Measurements from ENCODE around the gene CFAP77.

Gene CFAP77

DNA sequence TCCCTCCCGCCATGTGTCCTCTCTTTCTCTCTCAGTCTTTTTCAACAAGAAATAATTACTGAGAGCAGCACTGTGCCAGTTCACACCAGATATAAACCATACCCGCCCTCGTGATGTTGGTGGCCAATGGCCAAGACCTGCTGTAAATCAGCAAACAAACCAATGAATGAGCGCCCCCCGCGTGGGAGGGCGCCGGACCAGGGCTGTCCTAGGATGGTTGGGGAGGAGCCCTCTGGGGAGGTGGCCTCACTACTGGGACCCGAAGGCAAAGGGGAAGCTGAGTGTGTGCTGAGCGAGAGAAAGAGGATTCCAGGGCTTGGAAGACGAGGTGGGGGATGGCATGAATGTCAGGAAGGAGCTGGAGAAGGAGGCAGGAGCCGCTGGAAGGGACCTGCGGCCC is 121.2 kb downstream of the CFAP77 start:
- TF ChIP-seq, protein P1, sequence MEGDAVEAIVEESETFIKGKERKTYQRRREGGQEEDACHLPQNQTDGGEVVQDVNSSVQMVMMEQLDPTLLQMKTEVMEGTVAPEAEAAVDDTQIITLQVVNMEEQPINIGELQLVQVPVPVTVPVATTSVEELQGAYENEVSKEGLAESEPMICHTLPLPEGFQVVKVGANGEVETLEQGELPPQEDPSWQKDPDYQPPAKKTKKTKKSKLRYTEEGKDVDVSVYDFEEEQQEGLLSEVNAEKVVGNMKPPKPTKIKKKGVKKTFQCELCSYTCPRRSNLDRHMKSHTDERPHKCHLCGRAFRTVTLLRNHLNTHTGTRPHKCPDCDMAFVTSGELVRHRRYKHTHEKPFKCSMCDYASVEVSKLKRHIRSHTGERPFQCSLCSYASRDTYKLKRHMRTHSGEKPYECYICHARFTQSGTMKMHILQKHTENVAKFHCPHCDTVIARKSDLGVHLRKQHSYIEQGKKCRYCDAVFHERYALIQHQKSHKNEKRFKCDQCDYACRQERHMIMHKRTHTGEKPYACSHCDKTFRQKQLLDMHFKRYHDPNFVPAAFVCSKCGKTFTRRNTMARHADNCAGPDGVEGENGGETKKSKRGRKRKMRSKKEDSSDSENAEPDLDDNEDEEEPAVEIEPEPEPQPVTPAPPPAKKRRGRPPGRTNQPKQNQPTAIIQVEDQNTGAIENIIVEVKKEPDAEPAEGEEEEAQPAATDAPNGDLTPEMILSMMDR (IDR thresholded peaks at IDR 0.05; ENCODE audit: low read length, missing control alignments), result no peak
- no peak for DNase-seq (ENCODE audit: low read depth)
- no peak overlapping the region for H3K4me3 ChIP-seq (replicated peaks; ENCODE audit: low read depth, low read length)

DNA sequence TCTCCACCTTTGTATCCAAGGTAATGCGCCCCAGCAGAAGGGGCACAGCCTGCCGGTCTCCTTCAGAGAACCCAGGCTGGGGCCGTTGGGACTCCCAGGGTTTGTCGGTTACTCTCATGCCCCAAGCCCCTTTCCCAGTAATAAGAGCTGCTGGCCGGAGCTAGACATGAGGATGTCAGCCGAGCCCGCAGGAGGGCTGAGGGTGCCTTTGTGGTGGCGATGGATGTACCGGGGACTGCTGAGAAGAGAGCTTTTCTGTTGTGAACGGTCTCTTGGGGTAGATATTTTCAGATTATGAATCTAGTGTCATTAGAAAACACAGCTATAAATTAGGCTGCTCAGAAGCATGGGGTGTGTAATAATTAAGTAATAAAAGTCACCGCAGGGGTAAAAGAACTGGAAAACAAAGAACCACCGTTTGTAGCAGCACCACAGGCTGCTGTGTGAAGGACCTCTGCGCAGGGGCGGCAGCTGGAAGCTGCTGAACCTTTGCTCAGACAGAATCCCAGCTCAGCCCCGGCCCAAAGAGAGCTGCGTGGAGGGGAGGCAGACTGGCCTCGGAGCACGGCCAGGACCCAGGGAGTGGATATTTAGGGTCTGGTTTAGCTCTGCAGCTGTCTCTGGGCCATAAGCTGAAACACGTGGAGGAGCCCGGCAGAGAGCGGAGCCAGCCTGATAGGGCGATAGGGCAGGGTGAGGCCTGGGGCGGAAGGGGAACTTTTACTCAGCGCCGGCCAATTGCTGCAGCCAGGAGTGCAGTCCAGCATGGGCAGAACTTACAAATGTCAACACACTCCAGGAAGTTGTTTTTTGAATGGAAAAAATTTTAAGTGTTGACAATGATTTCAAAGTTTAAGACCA is 121.9 kb downstream of the CFAP77 start:
- TF ChIP-seq, protein P1 (IDR thresholded peaks at IDR 0.05; ENCODE audit: low read length, missing control alignments), result no peak
- H3K4me3 ChIP-seq (replicated peaks; ENCODE audit: low read depth, low read length), result no peak overlapping the region
- DNase-seq (ENCODE audit: low read depth), result no peak

DNA sequence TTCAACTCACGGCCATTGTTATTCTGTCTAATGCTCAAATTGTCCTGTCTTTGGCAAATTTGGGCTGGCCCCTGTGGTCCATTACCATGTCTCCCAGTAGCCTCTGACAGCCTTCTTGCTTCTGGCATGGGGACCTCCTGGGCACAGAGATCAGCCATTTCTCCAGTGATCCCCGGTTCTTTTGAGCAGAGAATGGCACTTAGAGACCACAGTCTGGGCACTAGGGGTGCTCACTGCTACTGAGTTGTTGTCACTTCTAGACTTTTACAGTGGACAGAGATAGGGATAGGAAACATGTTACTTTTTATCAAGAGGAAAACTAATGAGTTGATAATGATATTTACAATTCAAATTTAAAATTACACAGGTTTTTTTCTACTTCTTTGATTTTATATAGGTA is 124.8 kb downstream of the CFAP77 start:
- DNase-seq (ENCODE audit: low read depth), result no peak
- H3K4me3 ChIP-seq (replicated peaks; ENCODE audit: low read depth, low read length), result no peak overlapping the region
- TF ChIP-seq, protein P1 (IDR thresholded peaks at IDR 0.05; ENCODE audit: low read length, missing control alignments), result no peak

DNA sequence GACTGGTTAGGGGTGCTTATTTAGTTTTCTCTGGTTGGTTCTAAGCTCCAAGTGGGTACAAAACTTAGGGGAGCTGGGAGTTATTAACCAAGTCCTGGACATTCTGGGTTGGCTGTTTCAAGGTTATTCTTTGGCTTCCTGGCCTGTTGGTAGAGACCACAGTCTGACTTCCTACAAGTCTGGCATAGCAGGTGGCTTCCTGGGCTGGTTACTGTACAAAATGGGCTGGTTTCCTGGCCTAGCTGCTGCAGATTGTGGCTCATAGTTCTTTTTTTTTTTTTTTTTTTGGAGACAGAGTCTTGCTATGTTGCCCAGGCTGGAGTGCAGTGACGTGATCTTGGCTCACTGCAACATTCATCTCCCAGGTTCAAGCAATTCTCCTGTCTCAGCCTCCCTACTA is 126.1 kb downstream of the CFAP77 start:
- H3K4me3 ChIP-seq (replicated peaks; ENCODE audit: low read depth, low read length), result no peak overlapping the region
- no peak for DNase-seq (ENCODE audit: low read depth)

DNA sequence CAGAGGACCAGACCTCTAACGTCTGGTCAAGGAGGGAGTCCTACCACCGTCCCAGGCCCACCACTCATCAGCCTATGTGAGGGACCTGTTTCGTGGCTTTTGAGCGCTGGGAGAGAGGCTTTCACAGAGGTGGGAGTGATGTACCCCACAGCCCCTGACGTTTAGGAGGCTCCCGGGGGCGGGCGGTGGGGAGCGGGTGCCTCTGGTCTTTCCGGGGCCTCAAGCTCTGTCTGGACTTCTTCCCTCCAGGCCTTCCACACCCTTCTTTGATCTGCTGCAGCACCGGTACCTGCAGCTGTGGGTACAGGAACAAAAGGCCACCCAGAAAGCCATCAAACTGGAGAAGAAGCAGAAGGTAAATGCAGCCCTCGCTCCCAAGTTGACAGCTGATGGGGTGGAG is 127.3 kb downstream of the CFAP77 start:
- H3K4me3 ChIP-seq (replicated peaks; ENCODE audit: low read depth, low read length), result no peak overlapping the region
- DNase-seq (ENCODE audit: low read depth), result no peak
- TF ChIP-seq, protein P1 (IDR thresholded peaks at IDR 0.05; ENCODE audit: low read length, missing control alignments), result no peak

More for the DNA sequence above, 126.1 kb downstream of the CFAP77 start:
- TF ChIP-seq, protein P1 (IDR thresholded peaks at IDR 0.05; ENCODE audit: low read length, missing control alignments), result no peak

DNA sequence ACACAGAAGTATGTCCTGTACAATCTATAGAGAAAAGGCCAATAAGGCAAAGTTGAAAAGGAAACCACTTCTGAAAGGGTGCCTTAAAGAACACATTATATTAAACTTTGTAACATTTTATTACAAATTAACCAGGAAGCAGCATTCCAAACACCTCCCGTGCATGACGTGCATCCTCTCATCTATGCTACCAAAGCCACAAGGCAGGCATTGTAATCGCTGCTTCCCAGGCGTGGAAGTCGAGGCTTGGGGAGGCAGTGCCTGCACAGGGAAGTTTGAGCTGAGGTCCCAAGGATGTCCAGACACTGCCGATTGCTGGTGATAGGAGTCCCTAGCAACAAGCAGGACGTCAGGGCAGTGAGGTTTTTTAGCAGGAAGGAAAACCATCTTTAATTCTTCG is 128.1 kb downstream of the CFAP77 start:
- DNase-seq (ENCODE audit: low read depth), result no peak
- H3K4me3 ChIP-seq (replicated peaks; ENCODE audit: low read depth, low read length), result no peak overlapping the region
- TF ChIP-seq, protein P1 (IDR thresholded peaks at IDR 0.05; ENCODE audit: low read length, missing control alignments), result no peak

DNA sequence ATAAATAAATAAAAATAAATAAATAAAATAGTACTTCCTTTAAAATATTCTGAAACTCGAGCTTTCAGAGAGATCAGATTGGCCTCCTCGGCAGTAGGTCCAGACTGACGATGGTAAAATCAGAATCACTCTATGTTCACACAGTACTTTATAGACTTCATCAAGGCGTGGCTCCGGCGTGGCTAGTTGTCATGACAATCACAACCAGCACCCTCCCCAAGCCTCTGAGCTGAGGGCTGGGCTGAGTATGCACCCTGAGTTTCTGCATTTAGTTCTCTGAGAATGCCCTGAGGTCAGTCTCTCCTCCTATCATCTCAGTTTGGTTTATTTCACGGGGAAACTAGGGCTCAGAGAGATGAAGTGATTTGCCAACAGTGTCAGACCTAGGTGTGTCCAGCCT is 129.1 kb downstream of the CFAP77 start:
- TF ChIP-seq, protein P1 (IDR thresholded peaks at IDR 0.05; ENCODE audit: low read length, missing control alignments), result no peak
- DNase-seq (ENCODE audit: low read depth), result no peak
- no peak overlapping the region for H3K4me3 ChIP-seq (replicated peaks; ENCODE audit: low read depth, low read length)
